Measurements from ENCODE around the gene MCF2.

DNA sequence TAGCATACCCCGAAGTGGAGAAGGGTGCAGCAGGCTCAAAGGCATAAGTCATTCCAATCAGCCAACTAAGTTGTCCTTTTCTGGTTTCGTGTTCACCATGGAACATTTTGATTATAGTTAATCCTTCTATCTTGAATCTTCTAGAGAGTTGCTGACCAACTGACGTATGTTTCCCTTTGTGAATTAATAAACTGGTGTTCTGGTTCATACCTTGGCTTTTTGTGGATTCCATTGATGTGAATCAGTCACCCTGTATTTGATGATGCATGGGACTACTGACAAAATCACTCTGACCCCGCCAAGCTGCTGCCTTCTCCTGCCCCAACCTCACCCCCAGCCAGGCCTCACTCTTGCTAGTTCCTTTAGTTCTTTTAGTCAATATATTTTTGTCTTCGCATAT is 144.7 kb downstream of the MCF2 start:
- TF ChIP-seq EZH2 (IDR thresholded peaks at IDR 0.05; ENCODE audit: insufficient read depth, poor library complexity, severe bottlenecking): no peak
- TF ChIP-seq EZH2phosphoT487 (IDR thresholded peaks at IDR 0.05; ENCODE audit: insufficient read depth, low read depth): no peak

All from GM23248 (cell line).